RCC 7860 (cell line): ENCODE results near the gene CSTF2.

Experiments used
- DNase-seq: peaks from one replicate; pipeline ENCODE4 v3.0.0-alpha.2; 2015; ENCODE audit warnings: low spot score
- FAIRE-seq: peaks from 2 replicates; lab custom pipeline; 2012; peaks lifted over from hg19 to GRCh38; lab: Jason Lieb, UNC

Gene CSTF2

DNA sequence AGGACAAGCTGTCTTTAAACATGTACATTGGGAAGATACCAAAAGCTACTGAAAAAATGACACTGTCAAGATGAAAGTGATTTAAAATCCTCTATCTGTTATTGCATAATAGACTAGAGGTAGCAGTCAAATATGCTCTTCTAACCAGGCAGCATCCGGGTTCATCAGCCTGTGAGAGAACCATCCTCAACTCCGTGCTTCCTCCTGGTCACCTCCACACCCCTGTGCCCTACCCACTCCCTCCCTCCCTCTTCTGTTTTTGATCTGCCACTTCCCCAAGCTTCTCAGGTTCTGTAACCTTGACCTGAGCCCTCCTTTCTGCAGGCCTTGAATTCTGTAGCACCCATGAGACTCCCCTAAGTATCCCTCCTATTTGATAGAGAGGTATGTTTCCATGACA, 48.1 kb downstream of the CSTF2 start:
- DNase-seq (no peak), FAIRE-seq (no peak)

DNA sequence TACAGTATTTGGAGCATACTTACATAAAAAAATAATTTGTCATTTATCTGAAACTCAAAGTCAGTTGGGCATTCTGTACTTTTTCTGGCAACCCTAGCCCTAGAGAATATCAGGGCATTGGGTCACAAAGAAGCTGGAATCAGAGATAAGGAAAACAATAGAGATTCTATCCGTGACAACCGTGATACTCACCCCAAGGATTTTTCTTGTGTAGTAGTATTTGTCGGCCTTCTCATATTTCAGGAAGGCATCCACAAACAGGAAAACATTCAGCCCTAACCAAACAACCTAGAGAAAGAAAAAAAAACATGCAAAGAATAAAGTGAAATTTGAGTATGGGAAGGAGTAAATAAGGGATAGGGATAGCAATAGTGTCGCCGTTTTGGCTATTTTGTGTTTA, 50.3 kb downstream of the CSTF2 start:
- DNase-seq, result no peak
- FAIRE-seq, result no peak

GRCh38 chrX:100871594-100872560, 51.7 kb downstream of the CSTF2 start:
- no peak for DNase-seq
- FAIRE-seq, result no peak

GRCh38 chrX:100874325-100874724, 54.1 kb downstream of the CSTF2 start, which contains the start of gene NOX1:
TSS of gene NOX1 (minus strand) at chrX:100874359. CDS start at chrX:100874139, 220 bp downstream.
- FAIRE-seq, result no peak

DNA sequence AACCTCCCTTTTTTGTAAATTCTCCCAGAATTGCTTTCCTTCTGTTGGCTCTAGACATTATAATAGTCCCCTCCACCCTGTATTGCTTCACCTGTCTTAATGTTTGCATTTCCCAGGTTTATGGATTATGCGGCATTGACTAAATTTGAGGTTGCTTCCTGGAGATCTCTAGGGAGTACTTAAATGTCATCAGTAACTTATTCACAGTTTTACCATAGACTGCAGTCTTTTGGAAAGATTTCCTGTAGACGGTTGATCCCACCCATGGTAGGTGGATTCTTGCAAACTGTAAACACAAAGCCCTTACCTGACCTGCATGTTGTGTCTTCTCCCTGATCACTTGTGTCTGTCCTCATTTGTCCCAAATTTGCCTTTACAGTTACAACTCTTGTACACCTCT, 60.2 kb downstream of the CSTF2 start:
- no peak for FAIRE-seq

More at GRCh38 chrX:100874325-100874724, 54.1 kb downstream of the CSTF2 start, which contains the start of gene NOX1:
- no peak for DNase-seq

GRCh38 chrX:100883654-100884053, 63.5 kb downstream of the CSTF2 start:
- no peak for DNase-seq
- no peak for FAIRE-seq

More for the DNA sequence above, 60.2 kb downstream of the CSTF2 start:
- DNase-seq, result no peak
